Renal pelvis (tissue), 4 donors: ENCODE results near the gene NYNRIN. TPM values are rescaled to one million over a fixed set of nuclear protein-coding genes. Genes with fewer than 3 reads are reported as not detected.

Experiments used
- DNase-seq: peaks from one replicate; pipeline ENCODE4 v3.0.0-alpha.2; 2013
- polyA plus RNA-seq, 3 donors: library from polyadenylated mRNA; unstranded; fragments of 120-200 nt; gene quantifications; one replicate each; pipeline ENCODE4 v1.2.1, GENCODE V29; 2013; ENCODE audit not compliant: insufficient read length in 3 of 3

NYNRIN gene
- polyA plus RNA-seq, 3 donors: 44.1 to 58.4 (median 56.4) TPM

DNA sequence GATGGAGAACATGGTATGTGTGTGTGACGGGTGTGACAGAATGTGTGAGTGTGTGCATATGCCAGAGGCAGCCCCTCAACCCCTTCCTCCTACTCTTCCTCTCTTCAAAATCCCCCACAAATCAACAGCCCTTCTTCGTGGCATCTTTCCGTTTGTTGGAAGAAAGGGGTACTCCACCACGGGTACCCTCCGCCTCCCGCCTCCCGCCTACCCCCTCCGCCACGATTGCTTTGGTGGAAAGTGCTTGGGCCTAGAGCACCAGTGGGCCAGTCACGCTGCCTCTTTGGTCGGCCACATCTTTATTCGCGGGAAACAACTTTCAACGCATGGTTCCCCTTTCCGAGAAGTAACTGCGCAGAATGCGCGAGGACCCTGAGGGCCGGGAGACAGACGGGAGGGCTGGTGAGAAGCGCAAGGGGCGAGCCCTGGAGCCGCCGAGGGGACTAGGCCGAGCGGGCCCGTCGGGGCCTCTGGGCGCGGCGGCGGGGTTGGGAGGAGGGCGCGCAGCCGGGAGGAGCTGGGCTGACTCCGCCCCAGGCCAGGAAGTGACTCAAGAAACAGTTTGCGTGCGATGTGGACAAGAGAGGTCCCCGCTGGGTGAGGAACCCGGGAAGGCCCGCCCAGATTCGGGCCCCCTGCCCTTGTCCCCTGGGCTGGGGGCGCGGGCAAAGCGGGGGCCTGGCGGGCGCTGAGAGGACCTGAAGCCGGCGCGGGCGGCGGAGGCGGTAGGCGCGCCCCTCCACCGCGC is 30.8 kb downstream of the NYNRIN start, which contains the start of the genes CBLN3 and KHNYN:
Gene CBLN3, minus strand, starts transcription at position 274 of the 748 bp plus-strand sequence. CDS start 614 bp downstream, outside the sequence.
Gene KHNYN, plus strand, starts transcription at position 560 of the 748 bp plus-strand sequence. CDS start 777 bp downstream, outside the sequence.
- peak; percentile 90 for DNase-seq

DNA sequence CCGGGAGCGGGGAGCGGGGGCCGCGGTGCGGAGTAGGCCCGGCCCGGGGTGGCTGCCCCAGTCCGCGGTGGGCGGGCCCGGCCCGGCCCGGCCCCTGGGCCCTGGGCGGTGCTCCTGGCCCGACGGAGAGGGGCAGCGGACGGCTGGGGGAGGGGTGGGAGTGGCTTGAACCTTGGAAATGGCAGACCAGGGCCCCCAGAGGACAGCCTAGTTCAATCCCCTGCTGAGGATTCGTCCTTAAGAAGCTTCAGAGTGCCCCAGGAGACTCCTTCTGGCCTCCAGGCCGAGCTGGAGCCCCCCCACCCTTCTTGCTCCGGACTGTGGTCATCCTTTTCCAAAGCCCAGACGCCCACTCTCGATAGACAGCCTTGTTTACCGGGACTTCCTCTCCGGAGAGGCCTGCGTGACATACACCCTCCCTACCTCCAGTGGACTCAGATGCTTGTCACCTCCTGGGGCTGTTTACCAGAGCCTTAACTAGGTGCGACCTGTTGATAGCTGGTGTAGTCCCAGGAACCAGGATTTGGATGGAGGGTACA is 31.4 kb downstream of the NYNRIN start:
- DNase-seq: peak; percentile 68

DNA sequence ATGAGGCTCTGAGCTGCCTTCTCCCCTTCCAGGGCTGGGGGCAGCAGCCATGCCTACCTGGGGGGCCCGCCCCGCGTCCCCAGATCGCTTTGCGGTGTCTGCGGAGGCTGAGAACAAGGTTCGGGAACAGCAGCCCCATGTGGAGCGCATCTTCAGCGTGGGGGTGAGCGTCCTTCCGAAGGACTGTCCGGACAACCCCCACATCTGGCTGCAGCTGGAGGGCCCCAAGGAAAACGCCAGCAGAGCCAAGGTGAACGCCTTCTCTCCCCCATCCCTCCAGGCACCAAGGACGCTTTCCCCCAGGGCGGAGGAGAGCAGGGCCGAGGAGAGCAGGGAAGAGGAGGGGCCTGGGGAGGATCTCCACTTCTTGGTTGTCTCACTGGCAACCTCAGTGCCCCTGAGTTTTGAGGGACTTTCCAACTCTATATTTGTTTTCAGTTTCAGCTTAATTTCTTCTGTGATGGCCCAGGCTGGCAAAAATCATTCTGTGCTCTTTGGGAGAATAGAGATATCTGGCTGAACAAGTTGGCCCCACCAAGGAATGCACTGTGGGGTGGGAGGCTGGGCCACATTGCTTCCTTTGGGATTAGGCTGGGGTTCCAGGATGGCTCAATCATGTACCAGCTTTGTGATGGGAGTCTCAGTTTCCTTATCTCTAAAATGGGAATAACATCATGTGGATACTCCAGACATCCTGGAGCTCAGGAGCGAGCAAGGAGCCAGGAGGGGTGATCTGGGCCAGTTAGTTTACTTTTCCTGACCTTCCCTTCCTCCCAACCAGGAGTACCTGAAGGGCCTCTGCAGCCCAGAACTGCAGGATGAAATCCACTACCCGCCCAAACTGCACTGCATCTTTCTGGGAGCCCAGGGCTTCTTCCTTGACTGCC is 32.1 kb downstream of the NYNRIN start:
- no peak for DNase-seq

DNA sequence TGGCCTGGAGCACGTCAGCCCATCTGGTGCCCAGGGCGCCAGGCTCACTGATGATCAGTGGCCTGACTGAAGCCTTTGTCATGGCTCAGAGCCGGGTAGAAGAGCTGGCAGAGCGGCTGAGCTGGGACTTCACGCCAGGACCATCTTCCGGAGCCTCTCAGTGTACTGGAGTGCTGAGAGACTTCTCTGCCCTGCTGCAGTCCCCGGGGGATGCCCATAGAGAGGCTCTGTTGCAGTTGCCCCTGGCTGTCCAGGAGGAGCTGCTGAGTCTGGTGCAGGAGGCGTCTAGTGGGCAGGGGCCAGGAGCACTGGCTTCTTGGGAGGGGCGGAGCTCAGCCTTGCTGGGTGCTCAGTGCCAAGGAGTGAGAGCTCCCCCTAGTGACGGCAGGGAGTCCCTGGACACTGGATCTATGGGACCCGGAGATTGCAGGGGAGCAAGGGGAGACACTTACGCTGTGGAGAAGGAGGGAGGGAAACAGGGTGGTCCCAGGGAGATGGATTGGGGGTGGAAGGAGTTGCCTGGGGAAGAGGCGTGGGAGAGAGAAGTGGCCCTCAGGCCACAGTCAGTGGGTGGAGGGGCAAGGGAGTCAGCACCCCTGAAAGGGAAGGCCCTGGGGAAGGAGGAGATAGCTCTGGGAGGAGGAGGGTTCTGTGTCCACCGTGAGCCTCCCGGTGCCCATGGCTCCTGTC is 32.9 kb downstream of the NYNRIN start:
- DNase-seq: peak; percentile 83

DNA sequence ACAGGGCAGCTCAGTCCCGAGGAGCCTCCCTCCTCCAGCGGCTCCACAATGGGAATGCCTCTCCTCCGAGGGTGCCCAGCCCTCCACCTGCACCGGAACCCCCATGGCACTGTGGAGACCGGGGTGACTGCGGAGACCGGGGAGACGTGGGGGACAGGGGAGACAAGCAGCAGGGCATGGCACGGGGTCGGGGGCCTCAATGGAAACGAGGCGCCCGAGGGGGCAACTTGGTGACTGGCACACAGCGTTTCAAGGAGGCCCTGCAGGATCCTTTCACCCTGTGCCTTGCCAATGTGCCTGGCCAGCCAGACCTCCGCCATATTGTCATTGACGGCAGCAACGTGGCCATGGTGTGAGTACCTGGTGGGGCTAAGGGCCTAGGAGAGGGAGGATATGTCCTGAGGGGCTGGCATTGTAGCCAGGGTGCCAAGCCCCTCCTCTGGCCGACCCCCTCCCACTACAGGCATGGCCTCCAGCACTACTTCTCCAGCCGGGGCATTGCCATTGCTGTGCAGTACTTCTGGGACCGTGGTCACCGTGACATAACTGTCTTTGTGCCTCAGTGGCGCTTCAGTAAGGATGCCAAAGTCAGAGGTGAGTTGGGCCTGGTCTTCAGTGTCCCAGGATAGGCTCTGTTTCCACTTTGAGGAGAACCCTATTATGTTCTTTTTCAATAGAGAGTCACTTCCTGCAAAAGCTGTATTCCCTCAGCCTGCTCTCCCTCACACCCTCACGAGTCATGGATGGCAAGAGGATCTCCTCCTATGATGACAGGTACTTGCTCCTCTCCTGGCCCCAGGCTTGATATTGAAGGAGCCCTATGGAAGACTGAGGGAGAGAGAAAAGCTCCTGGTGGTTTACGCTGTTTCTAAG is 33.7 kb downstream of the NYNRIN start:
- DNase-seq: no peak

DNA sequence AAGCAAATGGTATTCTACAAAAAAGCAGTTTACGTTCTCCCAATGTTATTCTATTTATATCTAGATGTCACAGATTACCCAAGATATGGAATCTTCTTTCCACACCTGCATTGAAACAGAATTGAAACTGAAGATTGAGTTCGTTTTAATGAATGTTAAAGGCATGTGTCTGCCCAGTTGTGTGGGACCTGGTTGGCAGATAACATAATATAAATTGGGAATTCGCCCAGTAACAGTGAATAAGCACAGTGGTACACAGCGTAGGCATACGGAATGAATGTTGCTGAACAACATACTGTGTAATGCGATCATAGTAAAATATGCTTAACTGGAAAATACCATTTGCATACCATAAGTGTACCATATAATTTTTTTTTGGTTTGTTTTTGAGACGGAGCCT is 35.2 kb downstream of the NYNRIN start:
- no peak for DNase-seq

DNA sequence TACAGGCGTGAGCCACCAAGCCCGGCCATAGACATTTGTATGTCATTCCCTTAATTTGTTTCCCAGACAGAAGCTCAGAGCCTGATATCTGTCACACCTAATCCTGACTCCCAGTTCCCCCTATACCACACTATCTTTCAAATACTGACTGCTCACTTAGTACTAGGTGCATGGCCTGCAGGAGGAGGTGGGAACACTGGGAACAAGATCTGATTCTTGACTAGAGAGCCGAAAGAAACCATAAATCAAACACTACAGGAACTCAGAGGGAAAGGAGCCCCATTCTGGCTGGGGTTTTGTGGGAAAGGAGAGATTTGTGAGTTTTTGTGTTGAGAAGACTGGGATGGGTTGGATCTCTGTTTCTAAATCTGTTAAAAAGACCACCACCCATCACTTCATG is 35.9 kb downstream of the NYNRIN start:
- no peak for DNase-seq

DNA sequence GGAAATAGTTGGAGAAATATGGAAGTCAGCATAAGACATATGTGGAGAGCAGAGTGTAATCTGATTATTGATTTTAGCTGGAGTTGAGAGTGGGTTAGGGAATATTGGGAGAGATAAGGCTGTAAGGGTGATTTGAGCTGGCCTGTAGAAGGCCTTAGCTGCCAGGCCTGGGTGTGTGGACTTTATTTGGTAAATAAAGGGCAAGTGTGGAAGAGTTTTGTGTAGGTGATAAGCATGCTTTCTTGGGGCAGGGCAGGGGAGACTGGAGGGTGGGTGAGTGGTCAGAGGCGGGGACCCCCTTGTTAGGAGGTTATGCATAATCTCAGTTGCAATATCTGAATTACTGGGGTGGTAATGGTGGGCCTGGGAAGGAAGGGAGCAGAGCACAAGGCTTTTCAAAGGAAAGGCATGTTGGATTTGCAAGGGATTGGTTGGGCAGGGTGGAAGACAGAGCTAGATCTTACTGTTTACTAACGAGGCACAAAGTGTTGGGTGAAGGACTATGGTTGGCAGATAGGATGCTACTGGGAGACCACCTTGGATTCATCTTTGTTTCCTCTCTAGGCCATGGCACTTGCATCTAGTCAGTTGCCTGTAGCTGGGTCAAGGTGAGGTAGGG is 36.5 kb downstream of the NYNRIN start:
- DNase-seq: no peak

DNA sequence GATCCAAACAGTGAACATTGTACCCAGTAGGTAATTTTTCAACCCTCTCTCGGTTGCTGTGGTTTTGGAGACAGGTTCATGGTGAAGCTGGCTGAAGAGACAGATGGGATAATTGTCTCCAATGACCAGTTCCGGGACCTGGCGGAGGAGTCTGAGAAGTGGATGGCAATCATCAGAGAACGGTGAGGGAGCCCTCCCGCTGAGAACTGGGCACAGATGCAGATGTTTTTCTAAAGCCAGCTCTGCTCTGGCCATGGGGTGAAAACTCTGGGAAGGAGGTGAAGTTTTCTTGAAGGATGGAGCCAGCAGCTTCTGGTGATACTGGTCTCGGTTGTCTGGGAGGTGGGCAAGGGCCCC is 37.2 kb downstream of the NYNRIN start:
- DNase-seq: no peak

DNA sequence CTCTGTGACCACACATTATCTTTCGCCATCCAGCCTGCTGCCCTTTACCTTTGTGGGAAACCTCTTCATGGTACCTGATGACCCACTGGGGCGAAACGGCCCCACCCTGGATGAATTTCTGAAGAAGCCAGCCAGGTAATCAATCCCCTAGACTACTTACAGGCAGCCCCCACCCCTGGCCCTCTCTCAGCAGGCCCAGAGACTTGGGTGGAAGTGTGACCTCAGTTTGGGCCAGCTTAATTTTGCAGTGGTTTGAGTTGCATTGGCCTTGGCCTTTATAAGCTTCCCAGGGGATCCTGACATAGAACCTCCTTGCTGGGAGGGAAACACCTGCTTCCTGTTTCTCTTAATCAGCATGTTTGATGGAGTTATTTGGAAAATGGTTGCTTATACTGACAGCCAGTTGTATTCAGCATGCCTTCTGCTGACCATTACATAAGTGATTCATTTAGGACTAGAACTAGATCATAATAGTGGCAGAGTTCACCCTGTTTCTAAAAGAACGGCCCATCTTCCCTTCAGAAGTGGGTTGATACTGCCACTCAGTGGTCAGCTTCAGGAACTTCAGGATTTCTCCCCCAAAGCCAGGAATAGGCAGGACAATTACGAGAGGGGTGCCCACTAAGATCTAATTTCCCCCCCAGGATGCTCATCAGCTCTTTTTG is 37.7 kb downstream of the NYNRIN start:
- DNase-seq: peak; percentile 55

DNA sequence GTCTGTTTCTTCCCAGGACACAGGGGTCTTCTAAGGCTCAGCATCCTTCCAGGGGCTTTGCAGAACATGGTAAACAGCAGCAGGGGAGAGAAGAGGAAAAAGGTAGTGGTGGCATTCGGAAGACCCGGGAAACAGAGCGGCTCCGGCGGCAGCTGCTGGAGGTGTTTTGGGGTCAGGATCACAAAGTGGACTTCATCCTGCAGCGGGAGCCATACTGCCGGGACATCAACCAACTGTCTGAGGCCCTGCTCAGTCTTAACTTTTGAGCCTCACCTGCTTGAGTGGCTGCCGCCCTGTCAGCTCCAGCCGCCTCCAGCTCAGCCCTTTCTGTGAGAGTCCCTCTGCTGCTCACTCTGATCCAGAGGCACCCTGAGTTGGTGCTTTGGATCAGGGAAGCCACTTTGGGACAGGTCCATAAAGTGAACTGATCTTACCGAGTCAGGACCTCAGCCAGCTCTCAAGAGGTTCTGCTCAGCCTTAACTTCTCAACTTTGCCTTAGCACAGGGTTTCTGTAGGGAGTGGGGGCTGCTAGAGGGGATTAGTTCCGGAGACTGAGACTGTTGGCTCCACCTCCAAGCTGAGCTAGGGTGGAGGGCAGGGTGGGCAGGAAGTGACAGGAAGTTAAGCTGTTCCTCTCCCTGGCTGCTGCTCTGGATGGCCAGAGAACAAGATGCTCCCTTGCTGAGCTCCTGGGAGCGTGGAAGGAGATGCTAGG is 38.4 kb downstream of the NYNRIN start:
- DNase-seq: no peak

DNA sequence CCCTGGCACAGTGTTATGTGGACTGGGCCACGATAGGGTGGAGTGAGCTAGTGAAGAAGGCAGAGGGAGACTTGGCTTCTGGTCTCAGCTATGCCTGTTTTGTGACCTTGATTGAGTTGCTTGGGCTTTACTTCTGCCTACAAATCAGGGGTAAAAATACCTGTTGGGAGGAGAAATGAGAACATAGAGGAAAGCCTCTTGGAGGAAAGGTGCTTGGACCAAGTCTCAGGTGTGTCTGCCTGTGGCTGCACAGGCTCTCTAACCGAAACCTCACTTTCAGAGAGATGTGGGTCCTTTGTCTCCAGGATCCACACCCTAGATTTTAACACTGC is 38.9 kb downstream of the NYNRIN start:
- DNase-seq: no peak

DNA sequence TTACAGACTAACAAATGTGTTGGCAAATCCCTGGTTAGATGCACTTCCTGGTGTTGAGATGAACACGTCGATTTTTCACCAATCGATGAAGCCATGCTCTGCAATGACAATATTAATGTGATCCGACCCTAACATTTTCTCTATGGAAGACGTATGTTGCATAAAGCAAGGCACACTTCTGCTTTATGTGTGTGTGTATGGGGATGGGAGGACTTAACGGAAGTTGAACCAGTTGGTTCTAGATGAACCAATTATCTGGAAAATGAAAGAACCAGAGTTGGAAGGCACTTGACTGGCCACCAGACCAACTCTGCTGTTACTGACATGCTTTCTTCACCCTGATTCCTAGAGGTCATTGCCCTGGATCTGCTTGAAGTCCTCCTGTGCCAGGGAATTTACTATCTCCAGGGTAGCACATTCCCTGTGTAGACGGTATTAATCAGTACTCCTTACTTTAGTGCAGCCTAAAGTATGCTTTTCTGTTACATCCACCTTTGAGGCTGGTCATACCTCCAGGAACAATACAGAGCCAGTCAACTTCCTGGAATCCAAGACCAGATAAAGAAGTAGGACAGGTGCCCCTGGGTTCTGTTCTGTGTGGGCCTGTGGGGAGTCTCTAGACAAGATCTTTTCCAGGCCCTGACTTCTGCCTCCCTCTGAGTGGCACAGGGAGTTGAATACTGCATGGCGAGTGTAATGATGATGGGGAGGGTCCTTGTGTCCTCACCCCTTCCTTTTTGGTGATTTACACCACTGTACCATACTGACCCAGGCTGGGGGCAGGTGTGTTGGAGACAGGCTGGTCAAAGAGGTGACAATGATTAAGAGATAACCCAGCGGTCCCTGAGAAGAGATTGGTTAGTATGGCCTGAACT is 39.7 kb downstream of the NYNRIN start:
- DNase-seq: no peak

DNA sequence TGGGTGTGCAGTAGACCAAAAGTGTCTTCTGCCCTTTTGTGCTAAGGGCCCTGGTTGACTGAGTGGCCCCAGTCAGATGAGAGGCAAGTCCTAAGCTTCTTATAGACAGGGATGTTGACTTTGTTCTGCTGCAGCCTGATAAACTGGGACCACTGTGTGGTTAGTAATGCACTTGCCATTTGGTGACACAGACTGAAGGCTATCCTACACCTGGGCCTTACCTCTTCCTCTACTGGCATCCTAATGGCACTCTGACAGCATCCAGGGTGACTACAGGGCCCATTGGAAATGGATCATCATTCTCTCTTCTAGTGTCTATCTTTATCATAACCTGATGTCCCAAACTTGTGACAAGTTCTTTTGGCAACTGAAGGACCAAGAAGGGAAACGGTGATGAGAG is 40.5 kb downstream of the NYNRIN start:
- DNase-seq: no peak

DNA sequence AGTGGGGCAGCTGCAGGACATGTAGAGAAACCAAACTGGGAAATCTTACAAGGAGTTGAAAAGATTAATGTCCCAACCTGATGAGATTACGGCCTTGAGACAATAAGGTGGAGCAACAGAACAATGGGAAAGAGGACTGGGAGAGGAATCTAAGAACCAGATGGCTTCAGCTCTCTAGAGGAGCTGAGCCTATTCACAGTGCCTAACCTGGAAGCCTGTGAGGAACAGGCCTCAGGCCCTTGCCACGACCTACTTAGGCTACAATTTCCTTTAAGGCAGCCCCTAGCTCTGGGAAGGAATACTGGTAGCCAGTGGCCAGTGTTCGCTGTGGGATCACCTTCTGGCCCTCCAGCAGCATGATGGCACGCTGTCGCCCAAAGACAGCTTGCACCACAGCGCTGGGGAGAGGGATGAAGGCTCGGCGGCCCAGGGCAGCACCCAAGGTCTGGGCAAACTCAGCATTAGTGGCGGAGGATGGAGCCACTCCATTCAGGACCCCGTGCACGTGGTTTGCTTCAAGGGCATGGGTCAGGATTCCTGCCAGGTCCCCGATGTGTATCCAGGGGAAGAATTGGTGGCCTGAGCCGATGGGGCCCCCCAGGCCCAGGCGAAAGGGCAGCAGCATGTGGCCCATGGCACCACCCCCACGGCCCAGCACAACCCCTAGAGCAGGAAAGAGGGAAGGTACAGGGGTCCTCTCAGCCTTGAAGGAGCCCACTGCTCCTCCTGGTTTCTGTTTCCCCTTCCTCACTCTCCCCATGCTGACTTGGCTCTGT is 41.2 kb downstream of the NYNRIN start:
- no peak for DNase-seq

DNA sequence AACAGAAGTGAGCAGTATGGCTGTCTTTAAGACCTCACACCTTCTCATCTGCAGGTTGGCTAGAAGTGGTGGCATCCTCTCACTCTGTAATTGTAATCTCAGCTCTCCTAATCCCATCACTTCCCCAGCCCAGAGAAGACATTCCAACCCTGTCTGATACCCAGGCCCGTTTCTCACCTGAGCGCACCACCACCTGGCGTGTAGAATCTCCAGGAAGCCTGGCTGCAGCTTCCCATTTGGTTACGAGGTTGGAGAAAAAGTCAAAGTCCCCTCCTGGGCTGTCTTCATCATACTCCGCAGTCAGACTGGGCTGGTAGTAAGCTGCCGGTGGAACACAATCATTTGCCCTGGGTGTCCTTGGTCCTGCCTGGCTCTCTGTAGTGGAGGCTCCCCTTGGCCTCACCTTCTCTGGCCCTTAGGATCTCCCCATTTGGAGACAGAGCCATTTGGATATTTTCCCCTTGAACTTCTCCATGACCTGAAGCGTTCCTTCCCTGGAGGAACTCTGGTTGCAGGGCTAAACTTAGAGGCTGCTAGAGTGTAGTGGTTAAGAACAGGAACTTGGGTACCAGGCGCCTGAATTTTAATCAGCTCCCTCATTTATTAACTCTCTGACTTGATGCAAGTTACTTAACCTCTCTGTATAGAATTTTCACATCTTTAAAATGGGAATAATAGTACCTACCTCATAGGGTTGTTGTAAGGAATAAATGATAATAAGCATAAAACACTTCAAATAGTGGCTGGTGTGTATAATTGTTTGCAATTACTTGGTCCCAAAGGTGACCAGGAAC is 42.0 kb downstream of the NYNRIN start:
- no peak for DNase-seq

DNA sequence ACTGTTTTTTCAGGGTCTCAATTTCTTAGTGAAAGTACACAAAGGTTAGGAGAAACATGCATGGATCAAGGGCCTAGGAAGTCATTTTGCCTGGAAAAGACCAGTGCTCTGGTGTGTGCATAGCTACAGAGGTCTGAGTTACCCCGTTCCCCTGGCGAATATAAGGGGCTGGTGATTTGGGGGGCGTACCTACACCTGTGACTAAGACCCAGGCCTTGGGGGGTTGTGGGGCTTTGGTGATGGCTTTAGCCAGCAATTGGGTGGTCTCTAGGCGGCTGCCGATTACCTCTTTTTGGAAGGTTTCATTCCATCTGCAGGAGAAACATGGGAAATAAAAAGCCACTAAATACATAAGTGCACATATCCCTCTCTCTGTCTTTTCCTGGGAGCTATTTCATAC is 42.7 kb downstream of the NYNRIN start:
- DNase-seq: no peak
